Endothelial cell of umbilical vein (primary cell): Measurements from ENCODE around the gene COG6. TPM values are rescaled to one million over a fixed set of nuclear protein-coding genes. Genes with fewer than 3 reads are reported as not detected.

ENCODE experiments used
- BruUV-seq: library from RNA; stranded (reverse); fragments of 400-500 nt; replicated peaks from 2 replicates; lab custom pipeline; 2021; lab: Mats Ljungman, UMichigan
- CTCF ChIA-PET: fragments of 300-600, 350-600 bp; sonication (Branson Sonifier 250); formaldehyde crosslinking; loops from one replicate; lab custom pipeline; 2021; ENCODE audit warnings: antibody characterized with exemption, inconsistent platforms; lab: Charles Lee
- POLR2A ChIA-PET: fragments of 300-600, 350-600 bp; sonication (Branson Sonifier 250); formaldehyde crosslinking; loops from one replicate; lab custom pipeline; 2021; ENCODE audit warnings: antibody characterized with exemption, inconsistent platforms; lab: Charles Lee
- DNase-seq: peaks from one replicate; pipeline ENCODE4 v3.0.0-alpha.2; 2011; ENCODE audit warnings: low read depth, low spot score
- FAIRE-seq: peaks from 2 replicates; lab custom pipeline; 2011; peaks lifted over from hg19 to GRCh38; lab: Jason Lieb, UNC
- H2AFZ ChIP-seq: 2 replicates; pipeline ENCODE4 v1.6.0; 2012; ENCODE audit warnings: low read depth, low read length, control low read depth, inconsistent platforms
- H3K27ac ChIP-seq: 2 replicates; pipeline ENCODE4 v1.5.1; 2011; ENCODE audit warnings: low read depth, mild to moderate bottlenecking, control low read depth, low read length, moderate library complexity; ENCODE audit not compliant: insufficient read depth
- H3K27me3 ChIP-seq, 2 experiments: 2 replicates each; pipeline versions ENCODE4 v1.6.0 to v1.6.1; 2011; ENCODE audit warnings: low read length in 2 of 2, mixed read lengths in 1 of 2; ENCODE audit not compliant: control insufficient read depth in 2 of 2, insufficient read depth in 2 of 2
- H3K36me3 ChIP-seq, 2 experiments: 2 replicates in 1 of 2; 3 replicates in 1 of 2; pipeline ENCODE4 v1.5.1; 2011; ENCODE audit warnings: low read length in 2 of 2, mild to moderate bottlenecking in 1 of 2, moderate library complexity in 1 of 2; ENCODE audit not compliant: control insufficient read depth in 2 of 2, insufficient read depth in 2 of 2; ENCODE audit errors: extremely low read depth in 1 of 2
- H3K4me1 ChIP-seq: 3 replicates; pipeline ENCODE4 v1.5.1; 2011; ENCODE audit warnings: mild to moderate bottlenecking, low read length; ENCODE audit not compliant: control insufficient read depth, insufficient read depth; ENCODE audit errors: extremely low read depth
- H3K4me2 ChIP-seq: 2 replicates; pipeline ENCODE4 v1.6.1; 2011; ENCODE audit warnings: low read length, control low read depth, mixed read lengths; ENCODE audit not compliant: insufficient read depth
- H3K4me3 ChIP-seq, 3 experiments: fragments of 200-600 bp in 1 of 3; sonication (generic), shearing (Covaris generic) in 1 of 3; replicated peaks in 1 of 3; 2 replicates each; pipeline ENCODE4 v1.5.1; 2011 to 2016; ENCODE audit warnings: control low read depth in 3 of 3, low read length in 3 of 3, mild to moderate bottlenecking in 2 of 3, inconsistent platforms in 1 of 3, low read depth in 1 of 3, moderate library complexity in 1 of 3; ENCODE audit not compliant: insufficient read depth in 1 of 3
- H3K79me2 ChIP-seq: 2 replicates; pipeline ENCODE4 v1.6.0; 2012; ENCODE audit warnings: low read length, inconsistent platforms; ENCODE audit not compliant: control insufficient read depth, insufficient read depth
- H3K9ac ChIP-seq: replicated peaks from 2 replicates; pipeline ENCODE3; 2011; ENCODE audit warnings: low read length, control low read depth; ENCODE audit not compliant: insufficient read depth; ENCODE audit errors: extremely low read depth
- H3K9me1 ChIP-seq: replicated peaks from 3 replicates; pipeline ENCODE4 v1.6.0; 2011; ENCODE audit warnings: mild to moderate bottlenecking, low read length; ENCODE audit not compliant: control insufficient read depth, insufficient read depth; ENCODE audit errors: extremely low read depth
- H3K9me3 ChIP-seq: replicated peaks from 2 replicates; pipeline ENCODE4 v1.5.1; 2012; ENCODE audit warnings: low read length, inconsistent platforms; ENCODE audit not compliant: control insufficient read depth, insufficient read depth
- H4K20me1 ChIP-seq: replicated peaks from 2 replicates; pipeline ENCODE3; 2011; ENCODE audit warnings: mild to moderate bottlenecking, low read length; ENCODE audit not compliant: control insufficient read depth, insufficient read depth; ENCODE audit errors: extremely low read depth
- POLR2A ChIP-seq: IDR thresholded peaks from 2 replicates; pipeline ENCODE4 v1.6.1; 2012; ENCODE audit warnings: low read depth, mild to moderate bottlenecking, control low read depth, low read length
- POLR2AphosphoS5 ChIP-seq: IDR thresholded peaks from 2 replicates; pipeline ENCODE4 v1.6.1; 2012; ENCODE audit warnings: low read depth, mild to moderate bottlenecking, control low read depth, low read length, moderate library complexity; ENCODE audit not compliant: insufficient read depth
- dilution Hi-C: fragments of 300-500 bp; cut with MboI; formaldehyde crosslinking; loops from one replicate; pipeline ENCODE4 v1.15.0; 2019; ENCODE audit warnings: low sequenced_read_pairs; ENCODE audit not compliant: extremely low pct_ligation_motif_present
- intact Hi-C: fragments of 100-400 bp; cut with micrococcal nuclease; formaldehyde crosslinking; loops from one replicate; pipeline ENCODE4 v1.10.0; 2022
- polyA plus RNA-seq, 4 experiments: library from polyadenylated mRNA; depleted of rRNA in 3 of 4; stranded (reverse) in 3 of 4; unstranded in 1 of 4; fragments of >200 nt; gene quantifications; 2 replicates each; pipeline versions ENCODE4 v1.2.1 to v1.2.3, GENCODE V29; 2011 to 2012; ENCODE audit warnings: missing spikeins in 1 of 4
- total RNA-seq: library from RNA; stranded (reverse); gene quantifications from 2 replicates; pipeline ENCODE4 v1.2.3, GENCODE V29; 2021

COG6 gene
- total and polyA plus RNA-seq, 2 donors (not counting 3 experiments of a cell fraction or from before 2014, with no cell fraction given), result 12.1 to 41.1 TPM

DNA sequence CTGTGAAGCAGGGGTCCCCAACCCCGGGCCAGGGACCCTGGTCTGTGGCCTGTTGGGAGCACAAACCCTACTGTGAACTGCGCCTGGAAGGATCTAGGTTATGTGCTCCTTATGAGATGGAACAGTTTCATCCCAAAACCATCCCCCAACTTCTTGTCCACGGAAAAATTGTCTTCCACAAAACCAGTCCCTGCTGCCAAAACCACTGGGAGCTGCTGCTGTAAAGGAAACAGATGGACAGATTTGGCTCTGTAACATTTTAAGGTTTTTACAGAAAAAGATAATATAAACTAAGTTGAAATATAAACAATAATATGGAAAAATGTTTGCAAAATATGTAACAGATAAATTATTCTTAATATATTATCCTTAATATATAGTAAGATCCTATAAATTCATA lies 73.7 kb downstream of the COG6 start:
- no peaks in the 10 kb centered on the region for H3K4me1 ChIP-seq
- ChIA-PET CTCF (interaction anchor here (1.0 to 1.3 kb wide), 3 partner anchors 10 to 54 kb away, joined by 3 to 4 read pairs (median 3); no protein-coding TSS in a partner anchor), POLR2A (no interaction called here)
- intact Hi-C loops (no loop called here), dilution Hi-C loops (no loop called here)
- no peak overlapping the region for H3K4me2 ChIP-seq
- H3K27ac ChIP-seq, result no peak overlapping the region
- no peaks in the 10 kb centered on the region for H3K36me3 ChIP-seq
- no peak for TF ChIP-seq POLR2AphosphoS5
- H3K4me3 ChIP-seq, result no peak overlapping the region
- H3K79me2 ChIP-seq, result no peaks in the 10 kb centered on the region
- H2AFZ ChIP-seq, result no peak overlapping the region
- no TSS peak for BruUV-seq
- peak; percentile 67 for DNase-seq
- H3K9ac ChIP-seq, result no peak overlapping the region
- H3K9me3 ChIP-seq, result no peaks in the 10 kb centered on the region
- H4K20me1 ChIP-seq, result no peaks in the 10 kb centered on the region
- no peak for FAIRE-seq
- H3K27me3 ChIP-seq, result no peaks in the 10 kb centered on the region
- H3K9me1 ChIP-seq, result no peaks in the 10 kb centered on the region

DNA sequence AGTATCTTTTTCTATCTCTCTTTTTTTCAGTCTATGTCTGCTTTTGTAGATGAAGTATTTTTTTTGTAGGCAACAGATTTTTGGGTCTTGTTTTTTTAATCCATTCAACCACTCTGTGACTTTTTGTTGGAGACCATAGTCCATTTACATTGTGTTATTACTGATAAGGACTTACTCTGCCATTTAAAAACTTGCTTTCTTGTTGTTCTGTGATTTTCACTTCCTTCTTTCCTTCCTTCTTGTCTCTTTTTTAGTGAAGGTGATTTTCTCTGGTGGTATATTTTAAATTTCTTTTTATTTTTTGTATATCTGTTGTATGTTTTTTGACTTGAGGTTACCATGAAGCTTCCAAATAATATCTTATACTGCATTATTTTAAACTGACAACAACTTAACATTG lies 79.5 kb downstream of the COG6 start:
- no peak for FAIRE-seq
- intact Hi-C loops, result no loop called here
- CTCF ChIA-PET, result no interaction called here

More for the DNA sequence above, 79.5 kb downstream of the COG6 start:
- H4K20me1 ChIP-seq, result no peaks in the 10 kb centered on the region
- H3K27ac ChIP-seq, result no peak overlapping the region
- no peak overlapping the region for H3K4me3 ChIP-seq
- no peaks in the 10 kb centered on the region for H3K36me3 ChIP-seq
- dilution Hi-C loops, result no loop called here
- no peak overlapping the region for H3K9ac ChIP-seq
- H3K4me2 ChIP-seq, result no peak overlapping the region
- H3K4me1 ChIP-seq, result no peaks in the 10 kb centered on the region
- H2AFZ ChIP-seq, result no peak overlapping the region
- H3K9me1 ChIP-seq, result no peaks in the 10 kb centered on the region
- no peak for TF ChIP-seq POLR2A
- H3K79me2 ChIP-seq, result no peaks in the 10 kb centered on the region
- POLR2A ChIA-PET, result no interaction called here
- DNase-seq, result no peak
- H3K27me3 ChIP-seq, result no peaks in the 10 kb centered on the region
- H3K9me3 ChIP-seq, result no peaks in the 10 kb centered on the region
- no TSS peak for BruUV-seq
